ENCODE results near the gene HMX2.
"Not testable (repeated sequence)": the region's sequence is repeated elsewhere in the genome, so short reads cannot be mapped to it uniquely, and the experiment has no call there.

Gene HMX2

GRCh38 chr10:123165445-123166072 is 17.6 kb downstream of the HMX2 start:
- peaks cover 49% of the 10 kb centered on the region for H3K36me3 ChIP-seq (ENCODE audit: control insufficient read depth, insufficient read depth, low read length)
- no peak for DNase-seq
- H3K27ac ChIP-seq (ENCODE audit: insufficient read depth, low read length, poor library complexity, severe bottlenecking): no peak overlapping the region
- peaks cover 4% of the 10 kb centered on the region for H3K4me1 ChIP-seq (ENCODE audit: control insufficient read depth, insufficient read depth, low read length, poor library complexity, severe bottlenecking)
- no peak overlapping the region for H3K4me3 ChIP-seq (ENCODE audit: insufficient read depth, low read depth, low read length, poor library complexity, severe bottlenecking)
- H3K9me3 ChIP-seq (ENCODE audit: control insufficient read depth, low read length): no peaks in the 10 kb centered on the region
- H3K27me3 ChIP-seq (replicated peaks; ENCODE audit: control insufficient read depth, insufficient read depth, low read length, poor library complexity, severe bottlenecking): no peaks in the 10 kb centered on the region

- H3K27me3 ChIP-seq (replicated peaks; ENCODE audit: control insufficient read depth, insufficient read depth, low read length, poor library complexity, severe bottlenecking): no peaks in the 10 kb centered on the region
- H3K4me1 ChIP-seq (ENCODE audit: control insufficient read depth, insufficient read depth, low read length, poor library complexity, severe bottlenecking): no peaks in the 10 kb centered on the region
- no peak for DNase-seq
- H3K36me3 ChIP-seq (ENCODE audit: control insufficient read depth, insufficient read depth, low read length): peaks cover 48% of the 10 kb centered on the region
- no peaks in the 10 kb centered on the region for H3K9me3 ChIP-seq (ENCODE audit: control insufficient read depth, low read length)
- H3K27ac ChIP-seq (ENCODE audit: insufficient read depth, low read length, poor library complexity, severe bottlenecking): no peak overlapping the region
- H3K4me3 ChIP-seq (ENCODE audit: insufficient read depth, low read depth, low read length, poor library complexity, severe bottlenecking): no peak overlapping the region
Measured at GRCh38 chr10:123166618-123167017, 18.7 kb downstream of the HMX2 start.

GRCh38 chr10:123170961-123171360 is 23.0 kb downstream of the HMX2 start:
- H3K4me1 ChIP-seq (ENCODE audit: control insufficient read depth, insufficient read depth, low read length, poor library complexity, severe bottlenecking): no peaks in the 10 kb centered on the region
- peaks cover 13% of the 10 kb centered on the region for H3K36me3 ChIP-seq (ENCODE audit: control insufficient read depth, insufficient read depth, low read length)
- H3K4me3 ChIP-seq (ENCODE audit: insufficient read depth, low read depth, low read length, poor library complexity, severe bottlenecking): no peak overlapping the region
- no peak for DNase-seq
- H3K9me3 ChIP-seq (ENCODE audit: control insufficient read depth, low read length): no peaks in the 10 kb centered on the region
- H3K27ac ChIP-seq (ENCODE audit: insufficient read depth, low read length, poor library complexity, severe bottlenecking): no peak overlapping the region
- H3K27me3 ChIP-seq (replicated peaks; ENCODE audit: control insufficient read depth, insufficient read depth, low read length, poor library complexity, severe bottlenecking): no peaks in the 10 kb centered on the region

GRCh38 chr10:123171616-123172015 is 23.7 kb downstream of the HMX2 start:
- not testable (repeated sequence) for H3K4me3 ChIP-seq (ENCODE audit: insufficient read depth, low read depth, low read length, poor library complexity, severe bottlenecking); H3K9me3 ChIP-seq (ENCODE audit: control insufficient read depth, low read length); H3K27me3 ChIP-seq (replicated peaks; ENCODE audit: control insufficient read depth, insufficient read depth, low read length, poor library complexity, severe bottlenecking); H3K36me3 ChIP-seq (ENCODE audit: control insufficient read depth, insufficient read depth, low read length); H3K27ac ChIP-seq (ENCODE audit: insufficient read depth, low read length, poor library complexity, severe bottlenecking); DNase-seq; H3K4me1 ChIP-seq (ENCODE audit: control insufficient read depth, insufficient read depth, low read length, poor library complexity, severe bottlenecking)

GRCh38 chr10:123175389-123176387 is 27.8 kb downstream of the HMX2 start:
- no peaks in the 10 kb centered on the region for H3K27me3 ChIP-seq (replicated peaks; ENCODE audit: control insufficient read depth, insufficient read depth, low read length, poor library complexity, severe bottlenecking)
- no peak overlapping the region for H3K4me3 ChIP-seq (ENCODE audit: insufficient read depth, low read depth, low read length, poor library complexity, severe bottlenecking)
- H3K27ac ChIP-seq (ENCODE audit: insufficient read depth, low read length, poor library complexity, severe bottlenecking): no peak overlapping the region
- no peaks in the 10 kb centered on the region for H3K9me3 ChIP-seq (ENCODE audit: control insufficient read depth, low read length)
- no peaks in the 10 kb centered on the region for H3K4me1 ChIP-seq (ENCODE audit: control insufficient read depth, insufficient read depth, low read length, poor library complexity, severe bottlenecking)
- H3K36me3 ChIP-seq (ENCODE audit: control insufficient read depth, insufficient read depth, low read length): peaks cover 4% of the 10 kb centered on the region
- DNase-seq: no peak

GRCh38 chr10:123178390-123178789 is 30.5 kb downstream of the HMX2 start:
- H3K4me1 ChIP-seq (ENCODE audit: control insufficient read depth, insufficient read depth, low read length, poor library complexity, severe bottlenecking); H3K27ac ChIP-seq (ENCODE audit: insufficient read depth, low read length, poor library complexity, severe bottlenecking): not testable (repeated sequence)

GRCh38 chr10:123180101-123181090 is 32.5 kb downstream of the HMX2 start:
- H3K36me3 ChIP-seq (ENCODE audit: control insufficient read depth, insufficient read depth, low read length): peaks cover 8% of the 10 kb centered on the region
- DNase-seq: no peak
- H3K9me3 ChIP-seq (ENCODE audit: control insufficient read depth, low read length): peaks cover 9% of the 10 kb centered on the region
- H3K27me3 ChIP-seq (replicated peaks; ENCODE audit: control insufficient read depth, insufficient read depth, low read length, poor library complexity, severe bottlenecking): no peaks in the 10 kb centered on the region
- H3K4me3 ChIP-seq (ENCODE audit: insufficient read depth, low read depth, low read length, poor library complexity, severe bottlenecking): no peak overlapping the region
- no peak overlapping the region for H3K27ac ChIP-seq (ENCODE audit: insufficient read depth, low read length, poor library complexity, severe bottlenecking)
- H3K4me1 ChIP-seq (ENCODE audit: control insufficient read depth, insufficient read depth, low read length, poor library complexity, severe bottlenecking): no peaks in the 10 kb centered on the region

More at GRCh38 chr10:123178390-123178789, 30.5 kb downstream of the HMX2 start:
- not testable (repeated sequence) for H3K4me3 ChIP-seq (ENCODE audit: insufficient read depth, low read depth, low read length, poor library complexity, severe bottlenecking); H3K9me3 ChIP-seq (ENCODE audit: control insufficient read depth, low read length); H3K27me3 ChIP-seq (replicated peaks; ENCODE audit: control insufficient read depth, insufficient read depth, low read length, poor library complexity, severe bottlenecking); H3K36me3 ChIP-seq (ENCODE audit: control insufficient read depth, insufficient read depth, low read length); DNase-seq

GRCh38 chr10:123183724-123184123 is 35.8 kb downstream of the HMX2 start:
- H3K27me3 ChIP-seq (replicated peaks; ENCODE audit: control insufficient read depth, insufficient read depth, low read length, poor library complexity, severe bottlenecking): no peaks in the 10 kb centered on the region
- no peak overlapping the region for H3K4me3 ChIP-seq (ENCODE audit: insufficient read depth, low read depth, low read length, poor library complexity, severe bottlenecking)
- H3K4me1 ChIP-seq (ENCODE audit: control insufficient read depth, insufficient read depth, low read length, poor library complexity, severe bottlenecking): no peaks in the 10 kb centered on the region
- H3K36me3 ChIP-seq (ENCODE audit: control insufficient read depth, insufficient read depth, low read length): peaks cover 8% of the 10 kb centered on the region
- no peak overlapping the region for H3K27ac ChIP-seq (ENCODE audit: insufficient read depth, low read length, poor library complexity, severe bottlenecking)
- DNase-seq: no peak
- peaks cover 9% of the 10 kb centered on the region for H3K9me3 ChIP-seq (ENCODE audit: control insufficient read depth, low read length)

- no peak overlapping the region for H3K27ac ChIP-seq (ENCODE audit: insufficient read depth, low read length, poor library complexity, severe bottlenecking)
- H3K9me3 ChIP-seq (ENCODE audit: control insufficient read depth, low read length): peaks cover 6% of the 10 kb centered on the region
- DNase-seq: no peak
- no peaks in the 10 kb centered on the region for H3K27me3 ChIP-seq (replicated peaks; ENCODE audit: control insufficient read depth, insufficient read depth, low read length, poor library complexity, severe bottlenecking)
- peaks cover 8% of the 10 kb centered on the region for H3K36me3 ChIP-seq (ENCODE audit: control insufficient read depth, insufficient read depth, low read length)
- no peaks in the 10 kb centered on the region for H3K4me1 ChIP-seq (ENCODE audit: control insufficient read depth, insufficient read depth, low read length, poor library complexity, severe bottlenecking)
- no peak overlapping the region for H3K4me3 ChIP-seq (ENCODE audit: insufficient read depth, low read depth, low read length, poor library complexity, severe bottlenecking)
Measured at GRCh38 chr10:123187781-123188180, 39.8 kb downstream of the HMX2 start.
